ENCODE measurements around the gene CHI3L2.

GRCh38 chr1:111211921-111212320 is 15.6 kb upstream of the CHI3L2 start:
- no peak for TF ChIP-seq POLR2AphosphoS5 (IDR thresholded peaks at IDR 0.05; ENCODE audit: low read depth, low read length)
- TF ChIP-seq CTCF (IDR thresholded peaks at IDR 0.05) = no peak
- TF ChIP-seq REST (IDR thresholded peaks at IDR 0.05; ENCODE audit: insufficient read depth in 1 of 2, low read depth in 2 of 2, low read length in 1 of 2) = no peak

Measured in Panc1 (cell line).